SK-N-MC (cell line): ENCODE data around the gene ADAT1.

Experiments
- DNase-seq: peaks from one replicate; pipeline ENCODE4 v3.0.0-alpha.2; 2011; ENCODE audit warnings: low read depth, low spot score
- H3K27ac ChIP-seq: fragments of 200-600 bp; sonication (generic); 2 replicates; pipeline ENCODE4 v1.5.1; 2016; ENCODE audit warnings: mixed run types
- H3K36me3 ChIP-seq: fragments of 200-600 bp; sonication (generic); 2 replicates; pipeline ENCODE4 v1.6.1; 2017; ENCODE audit warnings: antibody characterized with exemption, low read length, mixed read lengths; ENCODE audit not compliant: insufficient read depth
- H3K4me3 ChIP-seq: fragments of 200-600 bp; sonication (generic); 2 replicates; pipeline ENCODE4 v1.5.1; 2016
- H3K9ac ChIP-seq: fragments of 200-600 bp; sonication (generic); 2 replicates; pipeline ENCODE4 v1.8.0; 2017; ENCODE audit warnings: mixed run types, mixed read lengths; ENCODE audit not compliant: insufficient read length
- H3K9me3 ChIP-seq: fragments of 200-600 bp; sonication (generic); 2 replicates; pipeline ENCODE4 v1.6.1; 2017; ENCODE audit warnings: low read depth, mild to moderate bottlenecking, antibody characterized with exemption, low read length, moderate library complexity, mixed read lengths
- EZH2 ChIP-seq: fragments of 200-600 bp; sonication (generic); IDR thresholded peaks from one replicate; pipeline ENCODE4 v1.6.1; 2017; ENCODE audit warnings: antibody characterized with exemption
- FOXP2 ChIP-seq: optimal IDR thresholded peaks from 2 replicates; pipeline ENCODE3; 2011; ENCODE audit warnings: mild to moderate bottlenecking, moderate library complexity; ENCODE audit not compliant: insufficient read depth; ENCODE audit errors: extremely low read length, control extremely low read depth
- POLR2AphosphoS5 ChIP-seq: IDR thresholded peaks from 2 replicates; pipeline ENCODE4 v1.6.1; 2012; ENCODE audit warnings: mild to moderate bottlenecking, low read depth, low read length, borderline replicate concordance

ADAT1 gene, protein sequence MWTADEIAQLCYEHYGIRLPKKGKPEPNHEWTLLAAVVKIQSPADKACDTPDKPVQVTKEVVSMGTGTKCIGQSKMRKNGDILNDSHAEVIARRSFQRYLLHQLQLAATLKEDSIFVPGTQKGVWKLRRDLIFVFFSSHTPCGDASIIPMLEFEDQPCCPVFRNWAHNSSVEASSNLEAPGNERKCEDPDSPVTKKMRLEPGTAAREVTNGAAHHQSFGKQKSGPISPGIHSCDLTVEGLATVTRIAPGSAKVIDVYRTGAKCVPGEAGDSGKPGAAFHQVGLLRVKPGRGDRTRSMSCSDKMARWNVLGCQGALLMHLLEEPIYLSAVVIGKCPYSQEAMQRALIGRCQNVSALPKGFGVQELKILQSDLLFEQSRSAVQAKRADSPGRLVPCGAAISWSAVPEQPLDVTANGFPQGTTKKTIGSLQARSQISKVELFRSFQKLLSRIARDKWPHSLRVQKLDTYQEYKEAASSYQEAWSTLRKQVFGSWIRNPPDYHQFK

DNA sequence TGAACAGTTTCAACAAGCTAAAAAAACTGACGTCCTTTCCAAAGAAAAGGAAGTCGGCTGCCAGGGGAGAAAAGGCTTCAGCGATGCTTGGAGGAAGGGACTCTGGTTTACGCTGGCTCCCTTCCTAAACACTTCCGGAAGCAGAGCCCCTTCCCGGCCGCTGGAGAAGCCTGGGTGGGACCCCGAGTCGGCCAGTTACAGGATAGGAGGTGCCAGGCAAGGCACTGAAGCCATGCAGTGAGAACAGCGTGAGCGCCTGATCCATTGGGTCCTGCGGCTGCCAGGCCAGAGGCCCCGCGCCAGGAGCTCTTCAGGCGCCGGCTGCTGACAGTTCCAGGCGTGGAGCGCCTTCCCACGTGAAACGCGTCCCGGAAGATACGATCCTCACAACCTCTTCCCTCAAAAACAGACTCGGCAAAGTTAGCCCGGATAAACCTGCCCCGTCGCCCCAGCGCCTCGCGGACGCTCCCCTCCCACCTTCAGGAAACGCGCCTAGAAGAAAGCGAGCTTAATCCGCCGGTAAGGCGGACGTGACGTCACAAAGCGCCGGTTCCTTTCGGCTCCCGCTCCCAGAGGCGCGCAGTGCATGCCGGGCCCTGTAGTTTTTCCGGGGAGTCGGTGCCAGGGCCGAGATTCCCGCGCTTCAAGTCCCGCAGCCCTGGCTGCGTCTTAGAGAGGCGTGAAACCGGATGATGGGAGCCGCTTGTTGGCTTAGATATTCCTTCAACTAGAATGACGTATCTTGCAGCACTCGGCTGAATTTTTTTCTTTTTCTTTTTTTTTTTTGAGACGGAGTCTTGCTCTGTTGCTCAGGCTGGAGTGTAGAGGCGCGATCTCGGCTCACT lies at the start of gene ADAT1:
ADAT1 (minus strand) TSS at position 521 of the 845 bp plus-strand sequence. CDS start 2,482 bp downstream, outside the sequence.
- peak within 1 kb of the TSS; percentile 87 for H3K9ac ChIP-seq
- H3K9me3 ChIP-seq = no peaks in the 10 kb centered on the region
- DNase-seq = no peak
- H3K27ac ChIP-seq = peak within 1 kb of the TSS; percentile 70; the same call in 1 of the 2 replicates
- peaks cover 12% of the 10 kb centered on the region; the same call in 1 of the 2 replicates for H3K36me3 ChIP-seq
- H3K4me3 ChIP-seq = peak within 1 kb of the TSS; percentile 83
- TF ChIP-seq FOXP2 = no peak
- peak; percentile 88 for TF ChIP-seq POLR2AphosphoS5

GRCh38 chr16:75667503-75667902 lies 44.4 kb upstream of the ADAT1 start:
- Histone ChIP-seq H3K27ac (no peak overlapping the region), H3K4me3 (no peak overlapping the region), H3K9me3 (no peaks in the 10 kb centered on the region), H3K36me3 (no peaks in the 10 kb centered on the region), H3K9ac (no peak overlapping the region)
- no peak for DNase-seq
- no peak for TF ChIP-seq POLR2AphosphoS5
- no peak for TF ChIP-seq FOXP2
- TF ChIP-seq EZH2 = no peak

GRCh38 chr16:75660726-75661302 lies 37.7 kb upstream of the ADAT1 start:
- peaks cover 21% of the 10 kb centered on the region for H3K36me3 ChIP-seq
- no peak overlapping the region for H3K4me3 ChIP-seq
- no peak overlapping the region for H3K27ac ChIP-seq
- TF ChIP-seq EZH2 = no peak
- no peak for TF ChIP-seq POLR2AphosphoS5
- no peak for TF ChIP-seq FOXP2
- no peak overlapping the region for H3K9ac ChIP-seq
- DNase-seq = no peak
- H3K9me3 ChIP-seq = no peaks in the 10 kb centered on the region

DNA sequence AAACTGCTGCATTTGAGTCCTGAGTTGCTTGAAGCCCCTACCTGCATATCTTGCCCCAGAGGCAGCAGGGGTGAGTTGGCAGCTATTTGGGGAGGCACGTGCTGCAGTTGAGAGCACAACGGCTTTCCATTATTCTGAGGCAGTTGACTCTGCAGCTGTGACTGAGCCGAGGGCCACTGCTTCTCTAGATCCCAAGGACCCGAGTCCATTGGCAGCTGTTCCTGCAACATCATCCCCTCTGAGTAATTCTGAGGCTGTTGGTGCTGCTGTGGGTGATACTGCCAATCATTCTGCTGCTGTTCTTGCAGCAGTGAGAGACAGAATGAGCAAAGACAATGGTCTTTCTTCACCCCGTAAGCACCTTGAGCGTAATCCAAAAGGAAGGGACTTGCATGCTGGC lies 37.2 kb upstream of the ADAT1 start:
- H3K36me3 ChIP-seq = peaks cover 25% of the 10 kb centered on the region
- no peak overlapping the region for H3K9ac ChIP-seq
- H3K9me3 ChIP-seq = no peaks in the 10 kb centered on the region
- no peak overlapping the region for H3K4me3 ChIP-seq
- TF ChIP-seq FOXP2 (no peak), POLR2AphosphoS5 (no peak), EZH2 (no peak)
- no peak overlapping the region for H3K27ac ChIP-seq
- DNase-seq = no peak

- Histone ChIP-seq H3K27ac (no peak overlapping the region), H3K36me3 (peaks cover 31% of the 10 kb centered on the region), H3K9me3 (no peaks in the 10 kb centered on the region), H3K4me3 (no peak overlapping the region), H3K9ac (no peak overlapping the region)
- no peak for DNase-seq
- TF ChIP-seq POLR2AphosphoS5 (no peak), EZH2 (no peak)
Measured at GRCh38 chr16:75658175-75658574, 35.1 kb upstream of the ADAT1 start.

- TF ChIP-seq POLR2AphosphoS5 (no peak), FOXP2 (no peak), EZH2 (no peak)
- H3K4me3 ChIP-seq = no peak overlapping the region
- H3K9me3 ChIP-seq = no peaks in the 10 kb centered on the region
- no peak for DNase-seq
- peaks cover 31% of the 10 kb centered on the region for H3K36me3 ChIP-seq
- no peak overlapping the region for H3K27ac ChIP-seq
- no peak overlapping the region for H3K9ac ChIP-seq
Measured at GRCh38 chr16:75653922-75654321, 30.8 kb upstream of the ADAT1 start.

- no peak for DNase-seq
- no peak for TF ChIP-seq FOXP2
- no peak; the same call in 1 of the 2 replicates for TF ChIP-seq POLR2AphosphoS5
- TF ChIP-seq EZH2 = no peak
Measured at GRCh38 chr16:75648265-75649076, 25.4 kb upstream of the ADAT1 start.

More at GRCh38 chr16:75648265-75649076, 25.4 kb upstream of the ADAT1 start:
- Histone ChIP-seq H3K4me3 (peak overlapping the region; percentile 89), H3K9me3 (no peaks in the 10 kb centered on the region), H3K9ac (peak overlapping the region; percentile 89), H3K27ac (peak overlapping the region; percentile 84), H3K36me3 (peaks cover 19% of the 10 kb centered on the region; the same call in 1 of the 2 replicates)
